SK-MEL-5 (cell line): ENCODE data around the gene GOLGA6B. TPM values are rescaled to one million over a fixed set of nuclear protein-coding genes. Genes with fewer than 3 reads are reported as not detected.
"Not testable (repeated sequence)": the region's sequence is repeated elsewhere in the genome, so short reads cannot be mapped to it uniquely, and the experiment has no call there.

Source experiments
- DNase-seq: peaks from one replicate; pipeline ENCODE4 v3.0.0-alpha.2; 2016; ENCODE audit warnings: low read depth, low spot score
- in situ Hi-C: cut with HindIII; loops from 2 replicates; pipeline ENCODE4 v1.10.0; 2016; ENCODE audit warnings: low sequenced_read_pairs, high pct_unique_total_duplicates, low pct_unique_long_range_greater_than_20kb
- total RNA-seq: library from RNA; depleted of rRNA; stranded (reverse); fragments of >200 nt; shearing (Covaris generic); gene quantifications from 2 replicates; pipeline ENCODE4 v1.2.3, GENCODE V29; 2014

The GOLGA6B gene
- total RNA-seq, 1 experiment from 2014 or later = not detected

DNA sequence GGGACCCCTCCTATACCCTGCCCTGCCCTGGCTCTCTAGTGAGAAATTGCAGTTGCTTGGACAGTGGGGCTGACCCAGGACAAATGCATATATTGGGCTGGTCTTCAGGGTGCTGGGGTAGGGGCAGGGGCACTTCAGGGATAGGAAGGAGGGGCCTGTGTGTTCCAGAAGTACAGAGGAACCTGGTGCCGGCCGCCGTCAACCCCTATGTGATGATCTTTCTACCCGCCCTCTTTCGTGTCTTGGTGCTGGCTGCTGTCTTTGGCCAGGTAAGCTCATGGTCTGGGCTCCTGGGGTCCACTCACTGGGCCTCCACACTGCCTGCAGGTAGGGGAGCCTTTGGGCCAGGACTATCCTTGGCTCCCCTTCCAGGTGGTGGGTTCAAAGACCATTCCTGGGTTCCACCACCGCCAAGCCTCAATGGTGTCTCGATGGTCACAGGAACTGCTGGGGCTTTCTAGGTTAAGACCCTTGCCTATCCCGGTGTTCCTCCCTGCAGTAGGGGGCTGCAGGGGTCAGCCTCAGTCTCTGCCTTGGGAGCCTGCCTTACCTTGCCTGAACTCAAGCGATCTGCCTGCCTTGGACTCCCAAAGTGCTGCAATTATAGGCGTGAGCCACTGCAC lies 5.8 kb upstream of the GOLGA6B start:
- DNase-seq, in situ Hi-C loops: not testable (repeated sequence)

DNA sequence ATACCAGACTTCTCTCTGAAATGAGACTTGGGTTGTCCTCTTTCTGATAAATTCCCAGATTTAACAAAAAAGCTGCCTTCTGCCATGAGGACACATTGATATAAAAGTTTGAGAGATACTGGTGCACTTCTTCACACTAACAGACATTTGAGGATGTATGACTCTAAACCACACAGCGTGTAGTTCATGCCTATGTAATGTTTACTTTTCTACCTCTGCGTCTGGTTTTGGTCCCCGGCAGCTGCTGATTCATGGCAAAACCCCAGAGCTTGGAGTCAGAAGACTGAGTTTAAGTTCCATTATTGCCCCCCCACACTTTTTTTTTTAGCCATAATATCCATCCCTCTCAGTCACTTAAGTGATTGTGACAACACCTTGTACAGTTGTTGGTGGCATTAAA lies 1.5 kb downstream of the GOLGA6B start:
- DNase-seq, in situ Hi-C loops: not testable (repeated sequence)

DNA sequence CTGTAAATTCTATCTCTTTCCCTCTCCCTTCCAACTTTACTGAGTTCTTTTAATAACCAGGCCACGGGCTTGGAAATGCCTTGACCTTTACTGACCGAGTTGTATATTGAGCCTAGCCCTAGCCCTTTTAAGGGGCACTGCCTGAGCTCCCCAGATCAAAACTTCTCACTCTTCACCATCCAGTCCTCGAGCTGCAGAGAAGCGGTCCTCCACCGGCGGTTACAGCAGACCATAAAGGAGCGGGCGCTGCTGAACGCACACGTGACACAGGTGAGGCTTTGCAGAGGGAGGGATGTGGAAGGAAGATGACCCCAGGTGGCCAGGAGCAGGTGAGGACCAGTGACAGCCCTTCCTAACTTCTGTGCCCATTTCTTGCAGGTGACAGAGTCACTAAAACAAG lies 6.6 kb downstream of the GOLGA6B start:
- in situ Hi-C loops, DNase-seq: not testable (repeated sequence)

DNA sequence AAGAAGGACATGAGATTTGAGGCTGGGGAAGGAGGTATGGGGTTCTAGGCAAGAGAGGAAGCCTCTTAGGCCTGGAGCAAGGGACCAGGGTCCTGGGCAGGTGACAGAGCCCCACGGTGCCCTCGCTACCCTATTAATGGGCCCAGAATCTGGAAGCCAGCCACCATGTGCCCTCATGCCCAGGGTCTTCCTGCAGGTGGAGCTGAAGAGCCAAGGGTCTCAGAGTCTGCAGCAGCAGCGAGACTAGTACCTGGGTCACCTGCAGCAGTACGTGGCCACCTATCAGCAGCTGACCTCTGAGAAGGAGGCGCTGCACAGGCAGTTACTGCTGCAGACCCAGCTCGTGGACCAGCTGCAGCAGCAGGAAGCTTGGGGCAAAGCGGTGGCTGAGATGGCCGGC lies 9.4 kb downstream of the GOLGA6B start:
- DNase-seq, in situ Hi-C loops: not testable (repeated sequence)

DNA sequence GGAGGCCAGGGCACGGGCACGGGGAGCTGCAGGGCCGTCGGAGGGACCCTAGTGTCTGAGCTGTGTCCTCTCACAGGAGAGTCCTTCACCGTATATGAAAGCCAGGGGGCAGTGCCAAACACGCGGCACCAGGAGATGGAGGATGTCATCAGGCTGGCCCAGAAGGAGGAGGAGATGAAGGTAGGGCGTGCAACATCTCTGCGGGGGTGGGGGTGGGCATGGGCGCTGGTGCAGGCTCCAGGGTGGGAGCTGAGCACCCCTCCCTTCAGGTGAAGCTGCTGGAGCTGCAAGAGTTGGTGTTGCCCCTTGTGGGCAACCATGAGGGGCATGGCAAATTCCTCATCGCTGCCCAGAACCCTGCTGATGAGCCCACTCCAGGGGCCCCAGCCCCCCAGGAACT lies 11.2 kb downstream of the GOLGA6B start:
- DNase-seq, in situ Hi-C loops: not testable (repeated sequence)

DNA sequence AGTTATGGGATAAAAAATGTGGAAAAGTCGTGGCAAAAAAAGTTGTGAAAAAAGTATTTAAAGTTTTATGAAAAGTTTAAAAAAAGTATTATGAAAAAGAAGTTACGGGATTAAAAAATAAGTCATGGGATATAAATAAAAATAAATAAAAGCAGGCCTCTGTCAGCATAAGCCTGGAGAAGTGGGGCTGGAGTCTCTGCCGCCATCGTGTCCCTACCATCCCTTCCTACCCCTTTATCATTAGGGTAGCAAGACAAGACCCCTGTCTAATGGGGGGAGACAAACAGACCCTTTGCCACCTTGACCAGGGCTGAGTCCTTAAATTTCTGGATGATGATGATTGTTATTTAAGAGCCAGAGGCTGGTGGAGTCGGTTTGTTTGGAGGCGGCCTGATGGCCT lies 15.3 kb downstream of the GOLGA6B start:
- in situ Hi-C loops, DNase-seq: not testable (repeated sequence)

DNA sequence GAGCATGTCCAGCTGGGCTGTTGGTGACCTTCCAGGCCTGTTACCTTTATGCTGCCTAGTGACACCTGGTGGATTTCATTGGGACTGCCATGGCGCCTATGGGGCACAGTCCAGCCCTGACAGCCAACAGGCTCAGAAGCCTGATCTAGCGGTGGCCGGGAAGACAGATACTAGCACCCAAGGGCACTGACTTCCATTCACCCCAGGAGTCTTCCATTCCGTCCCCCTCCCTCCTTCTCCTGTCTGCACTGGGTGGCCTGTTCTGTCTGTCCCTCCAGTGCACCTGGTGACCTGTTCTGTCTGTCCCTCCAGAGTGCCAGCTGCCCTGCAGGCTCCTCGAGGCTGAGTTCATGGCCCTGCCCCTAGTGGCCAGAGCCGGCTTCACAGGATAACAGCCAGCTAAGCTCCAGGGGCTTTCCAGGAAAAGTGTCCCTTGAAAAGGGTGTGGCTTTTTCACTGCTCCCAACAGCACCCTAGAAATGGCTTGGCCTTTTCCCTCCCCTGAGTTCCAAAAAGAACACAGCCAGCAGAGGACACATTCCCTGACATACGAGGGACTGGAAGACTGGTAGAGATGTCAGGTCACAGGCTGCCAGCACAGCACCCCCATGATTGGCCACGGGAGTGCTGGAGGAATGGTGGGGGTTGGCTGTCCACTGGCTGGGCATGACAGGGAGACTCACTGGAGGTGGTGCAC lies 16.3 kb downstream of the GOLGA6B start:
- in situ Hi-C loops = not testable (repeated sequence)

DNA sequence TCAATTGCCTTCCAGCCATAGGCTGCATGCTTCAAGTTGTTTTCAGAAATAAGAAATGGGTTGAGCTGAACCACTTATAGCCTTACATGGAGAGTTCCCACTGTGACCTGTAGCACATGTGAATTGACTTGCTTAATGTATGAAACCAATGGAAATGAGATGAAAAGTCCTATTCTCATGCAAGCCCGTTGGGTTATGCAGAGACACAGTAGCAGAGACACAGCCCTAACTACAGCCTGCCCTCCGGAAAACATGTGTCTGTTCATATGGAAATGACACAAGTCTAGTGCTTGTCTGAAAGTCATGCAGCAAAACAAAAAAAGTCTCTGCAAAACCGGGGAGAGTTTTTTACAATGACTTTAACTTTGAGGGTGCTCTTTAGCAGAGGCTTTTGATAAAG lies 17.0 kb downstream of the GOLGA6B start:
- in situ Hi-C loops = no loop called here
- no peak for DNase-seq

More for the DNA sequence above, 16.3 kb downstream of the GOLGA6B start:
- peak; percentile 83 for DNase-seq

DNA sequence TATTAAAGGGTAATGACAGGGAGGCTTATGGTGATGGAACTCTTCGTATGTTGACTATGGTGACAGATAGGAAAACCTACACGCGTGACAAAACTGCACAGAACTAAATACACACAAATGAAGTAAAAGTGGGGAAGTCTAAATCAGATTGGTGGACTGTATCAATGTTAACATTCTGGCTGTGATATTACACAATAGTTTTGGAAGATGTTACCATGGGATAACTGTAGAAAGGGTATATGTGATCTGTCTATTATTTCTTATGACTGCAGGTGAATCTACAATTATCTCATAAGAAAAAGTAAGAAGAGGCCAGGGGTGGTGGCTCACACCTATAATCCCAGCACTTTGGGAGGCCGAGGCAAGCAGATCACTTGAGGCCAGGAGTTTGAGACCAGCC lies 22.3 kb downstream of the GOLGA6B start:
- in situ Hi-C loops = no loop called here
- no peak for DNase-seq

DNA sequence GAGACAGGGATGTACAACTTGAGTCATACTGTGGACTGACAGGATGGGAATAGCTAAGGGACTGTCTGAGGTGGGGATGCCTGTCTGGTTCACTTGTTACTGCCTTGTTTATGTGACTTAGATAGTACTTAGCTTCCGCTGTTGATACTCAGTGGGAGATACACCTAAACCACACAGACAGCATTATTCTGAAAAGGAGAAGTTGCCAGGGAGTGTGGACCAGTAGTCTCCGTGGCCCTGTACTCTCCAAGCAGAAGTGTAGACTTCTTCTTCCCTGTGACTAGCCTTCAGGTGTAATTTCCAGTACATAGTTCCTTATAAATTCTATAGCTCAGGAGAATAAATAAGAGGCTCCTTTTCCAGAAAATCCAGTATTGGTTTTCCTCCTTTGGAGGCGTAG lies 26.4 kb downstream of the GOLGA6B start:
- DNase-seq = no peak
- in situ Hi-C loops = no loop called here

DNA sequence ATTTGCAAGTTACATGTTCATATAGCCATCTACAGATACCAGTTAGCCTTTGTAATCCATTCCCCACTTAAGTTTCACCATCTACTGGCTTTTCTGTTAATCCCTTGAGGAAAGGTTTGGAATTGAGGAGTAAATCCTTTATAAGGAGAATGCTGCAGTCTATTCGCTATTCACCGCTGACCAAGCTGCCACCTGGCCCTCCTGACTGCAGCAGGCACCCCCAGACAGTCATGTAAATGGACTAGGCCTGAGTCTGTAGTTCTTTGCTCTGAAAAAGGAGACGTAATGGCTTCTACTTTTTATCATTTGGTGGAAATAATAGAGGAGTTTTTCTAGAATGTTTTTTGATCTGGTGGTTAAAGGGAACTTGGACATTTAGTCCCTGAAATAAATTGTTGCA lies 28.3 kb downstream of the GOLGA6B start:
- DNase-seq = no peak
- in situ Hi-C loops = no loop called here

DNA sequence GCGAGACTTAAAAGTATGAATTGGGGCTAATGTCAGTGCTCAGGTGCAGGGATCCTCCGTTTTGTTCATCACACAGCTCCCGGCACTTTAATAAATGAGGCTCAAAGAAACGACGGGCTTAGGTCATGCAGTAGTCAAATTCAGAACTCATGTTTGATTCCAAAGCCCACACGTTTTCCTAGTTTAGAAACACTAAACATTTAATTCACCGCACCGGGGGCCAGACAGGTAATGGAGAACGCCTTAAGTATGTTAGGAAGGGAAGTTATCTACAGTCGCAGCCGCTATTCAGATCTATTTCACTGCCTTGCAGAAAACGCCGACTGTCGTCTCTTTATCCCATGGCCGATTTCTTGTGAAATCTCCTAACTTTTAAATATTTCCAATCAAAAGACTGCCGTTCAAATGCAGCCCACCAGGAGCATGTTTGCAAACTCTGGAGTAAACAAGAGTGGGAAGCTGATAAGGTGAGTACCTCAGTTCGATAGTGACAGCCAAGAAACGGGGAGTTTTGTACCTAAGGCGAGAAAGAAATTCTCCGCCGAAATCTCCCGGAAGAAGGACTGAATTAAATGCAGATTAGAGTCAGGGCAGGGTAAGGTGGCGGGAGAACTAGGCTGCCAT lies 30.9 kb downstream of the GOLGA6B start:
- DNase-seq = no peak
- in situ Hi-C loops = no loop called here

DNA sequence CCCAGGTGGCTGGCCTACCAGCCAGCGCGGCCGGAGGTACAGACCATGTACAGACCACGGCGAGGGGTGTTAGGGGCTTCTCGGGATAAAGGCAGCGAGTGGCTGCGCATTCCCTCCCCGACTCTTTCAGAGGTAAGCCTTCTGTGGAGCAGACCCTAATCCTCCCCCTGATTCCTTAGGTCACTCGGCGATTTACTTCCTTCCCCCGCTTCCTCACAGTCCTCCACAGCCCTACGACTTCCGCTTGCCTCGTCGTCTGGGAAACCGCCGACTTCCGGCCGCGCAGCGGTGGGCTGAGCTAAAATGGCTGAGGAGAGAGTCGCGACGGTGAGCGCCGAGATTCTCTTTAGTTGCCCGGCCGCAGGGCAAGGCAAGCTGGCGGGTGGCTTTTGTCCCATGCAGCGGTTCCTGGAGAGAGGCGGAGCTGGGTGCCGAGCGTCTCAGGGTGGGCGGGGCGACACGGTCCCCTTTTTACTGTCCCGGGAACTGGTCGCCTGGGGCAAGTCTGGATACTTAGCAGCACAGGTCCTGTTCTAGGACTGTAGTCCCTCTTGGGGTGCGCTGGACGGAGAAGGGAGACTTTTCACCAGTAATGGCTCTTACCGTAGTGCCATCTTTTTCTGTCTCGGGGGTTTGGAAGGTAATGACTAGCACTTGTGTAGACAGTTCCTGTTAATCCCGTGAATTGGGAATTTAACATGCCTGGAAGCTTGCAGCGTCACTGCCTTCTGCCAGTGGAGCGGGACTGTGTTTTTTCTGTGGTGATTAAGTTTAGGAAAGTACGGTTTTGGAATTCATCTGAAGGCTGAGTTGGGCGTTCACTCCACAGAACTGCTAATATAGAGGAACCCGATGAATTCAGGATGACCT lies 31.7 kb downstream of the GOLGA6B start, which contains the start of the genes BBS4 and HIGD2B:
Gene BBS4, plus strand, starts transcription at position 283 of the 870 bp plus-strand sequence. Its CDS starts 21 bp downstream, at position 304.
Gene HIGD2B, minus strand, starts transcription at position 258 of the 870 bp plus-strand sequence. CDS start 9,808 bp downstream, outside the sequence.
- in situ Hi-C loops = no loop called here
- peak; percentile 90 for DNase-seq

DNA sequence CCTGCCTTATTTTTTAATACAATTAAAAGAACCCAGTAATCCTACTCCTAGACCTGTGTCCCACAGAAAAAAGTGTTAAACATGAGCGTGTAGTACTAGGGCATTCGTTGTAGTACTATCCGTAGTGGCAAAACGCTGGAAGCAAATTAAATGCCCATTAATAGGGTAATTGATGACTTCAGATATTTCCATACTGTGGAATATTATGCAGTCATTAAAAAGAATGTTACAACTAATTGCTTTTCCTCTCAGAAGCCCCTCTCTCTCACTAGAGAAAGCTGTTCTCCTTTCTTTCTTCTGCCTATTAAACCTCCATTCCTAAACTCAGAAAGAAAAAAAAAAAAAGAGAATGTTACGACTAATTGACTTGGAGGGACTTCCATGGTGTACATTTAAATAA lies 34.2 kb downstream of the GOLGA6B start:
- no peak for DNase-seq
- in situ Hi-C loops = no loop called here

DNA sequence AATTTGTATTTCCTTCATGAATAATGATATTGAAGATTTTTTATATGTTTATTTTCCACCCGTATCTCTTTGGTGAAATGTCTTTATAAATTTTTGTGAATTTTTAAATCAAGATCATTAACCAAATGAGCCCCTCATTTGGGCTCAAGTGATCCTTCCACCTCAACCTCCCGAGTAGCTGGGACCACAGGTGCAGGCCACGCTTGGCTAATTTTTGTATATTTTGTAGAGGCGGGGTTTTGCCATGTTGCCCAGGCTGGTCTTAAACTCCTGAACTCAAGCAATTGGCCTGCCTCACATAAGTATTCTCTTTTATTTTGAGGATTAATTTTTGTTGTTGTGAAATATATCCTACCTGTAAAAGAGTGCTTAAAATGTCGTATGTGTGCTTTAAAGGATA lies 36.4 kb downstream of the GOLGA6B start:
- in situ Hi-C loops = no loop called here
- DNase-seq = no peak

DNA sequence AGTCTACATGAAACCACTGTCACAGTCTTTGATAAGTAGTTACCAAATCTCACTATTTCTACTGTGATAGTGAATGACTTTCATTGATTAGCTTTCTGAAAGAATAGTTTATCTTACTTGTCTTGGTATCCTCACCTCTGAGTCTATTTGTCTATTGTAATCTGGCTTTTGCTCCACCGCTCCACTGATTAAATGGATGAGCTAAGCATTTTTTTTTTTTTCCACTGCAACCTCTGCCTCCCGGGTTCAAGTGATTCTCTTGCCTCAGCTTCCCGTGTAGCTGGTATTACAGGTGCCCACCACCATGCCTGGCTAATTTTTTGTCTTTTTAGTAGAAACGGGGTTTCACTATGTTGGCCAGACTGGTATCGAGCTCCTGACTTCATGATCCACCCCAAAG lies 44.4 kb downstream of the GOLGA6B start:
- DNase-seq = no peak
- in situ Hi-C loops = no loop called here

DNA sequence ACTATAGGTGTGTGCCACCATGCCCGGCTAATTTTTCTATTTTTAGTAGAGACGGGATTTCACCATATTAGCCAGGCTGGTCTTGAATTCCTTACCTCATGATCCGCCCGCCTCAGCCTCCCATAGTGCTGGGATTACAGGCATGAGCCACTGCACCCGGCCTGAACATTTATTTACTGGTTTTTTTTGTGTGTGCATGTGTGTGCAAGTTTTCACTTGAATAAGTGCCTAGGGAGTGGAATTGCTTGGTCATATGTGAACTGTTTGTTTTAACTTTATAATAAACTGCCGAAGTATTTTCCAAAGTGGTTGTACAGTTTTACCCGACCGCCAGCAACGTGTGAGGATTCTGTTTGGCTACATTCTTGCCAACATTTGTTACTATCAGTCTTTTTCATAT lies 45.6 kb downstream of the GOLGA6B start:
- in situ Hi-C loops = no loop called here
- DNase-seq = no peak

DNA sequence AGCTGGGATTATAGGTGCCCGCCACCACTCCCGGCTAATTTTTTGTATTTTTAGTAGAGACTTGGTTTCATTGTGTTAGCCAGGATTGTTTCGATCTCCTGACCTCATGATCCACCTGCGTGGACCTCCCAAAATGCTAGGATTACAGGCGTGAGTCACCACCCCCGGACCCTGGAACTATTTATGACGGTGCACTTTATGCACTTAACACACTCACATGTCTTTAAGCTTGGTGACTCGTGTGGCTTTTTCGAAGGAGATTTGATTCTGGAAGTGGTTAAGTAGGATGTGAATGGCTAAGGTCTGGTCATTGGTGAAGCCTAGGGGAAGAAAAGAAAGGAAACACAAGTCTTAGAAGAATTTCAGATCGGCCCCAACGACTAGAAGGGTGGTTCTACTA lies 51.8 kb downstream of the GOLGA6B start:
- DNase-seq = no peak
- in situ Hi-C loops = no loop called here
